ENCODE measurements around the gene LRIG2.

- TF ChIP-seq ZBTB49 (tag by site-specific recombination; IDR thresholded peaks at IDR 0.05; ENCODE audit: low read depth) (no peak), ZNF184 (tag by site-specific recombination; IDR thresholded peaks at IDR 0.05) (no peak), ZNF670 (tag by site-specific recombination; IDR thresholded peaks at IDR 0.05; ENCODE audit: low read depth) (no peak), SCRT2 (tag by site-specific recombination; IDR thresholded peaks at IDR 0.05) (no peak), ZFP37 (tag by site-specific recombination; IDR thresholded peaks at IDR 0.05) (no peak), ZNF704 (tag by site-specific recombination; IDR thresholded peaks at IDR 0.05) (no peak), CTCF (tag by site-specific recombination; IDR thresholded peaks at IDR 0.05) (no peak), PBX3 (CRISPR knock-in tag; IDR thresholded peaks at IDR 0.05) (no peak), KLF17 (tag by site-specific recombination; IDR thresholded peaks at IDR 0.05) (no peak), ZNF776 (tag by site-specific recombination; IDR thresholded peaks at IDR 0.05; ENCODE audit: borderline replicate concordance) (no peak), ELK4 (IDR thresholded peaks at IDR 0.05; ENCODE audit: borderline replicate concordance, low read depth, low read length) (no peak), ZNF354C (tag by site-specific recombination; IDR thresholded peaks at IDR 0.05; ENCODE audit: borderline replicate concordance, low read depth) (no peak), ZNF837 (tag by site-specific recombination; IDR thresholded peaks at IDR 0.05) (no peak)
These were observed 13.5 kb downstream of the LRIG2 start for GRCh38 chr1:113086541-113086940.

Data from HEK293 (cell line).